Type B pancreatic cell (in vitro differentiated cells): ENCODE measurements around the gene MEGF11. TPM values are rescaled to one million over a fixed set of nuclear protein-coding genes. Genes with fewer than 3 reads are reported as not detected.
A peak's percentile ranks its signal among the peaks of the same experiment; 100 is the strongest.

Experiments used
- DNase-seq: peaks from one replicate; pipeline ENCODE4 v3.0.0; 2021; ENCODE audit warnings: mixed read lengths; ENCODE audit not compliant: unreplicated experiment; ENCODE audit errors: extremely low spot score
- H3K27ac Mint-ChIP-seq: 2 replicates; pipeline ENCODE4 v1.8.0; 2021; ENCODE audit warnings: mild to moderate bottlenecking, mixed read lengths
- H3K27me3 Mint-ChIP-seq: 2 replicates; pipeline ENCODE4 v1.8.0; 2021; ENCODE audit warnings: mixed read lengths
- H3K36me3 Mint-ChIP-seq: 2 replicates; pipeline ENCODE4 v1.8.0; 2021; ENCODE audit warnings: mixed read lengths
- H3K4me1 Mint-ChIP-seq: one replicate; pipeline ENCODE4 v1.8.0; 2021; ENCODE audit warnings: mixed read lengths; ENCODE audit not compliant: unreplicated experiment
- H3K4me3 Mint-ChIP-seq: 2 replicates; pipeline ENCODE4 v1.8.0; 2021; ENCODE audit warnings: mild to moderate bottlenecking, mixed read lengths
- H3K9me3 Mint-ChIP-seq: 2 replicates; pipeline ENCODE4 v1.8.0; 2021; ENCODE audit warnings: mixed read lengths
- total RNA-seq: library from RNA; stranded (reverse); gene quantifications from 2 replicates; pipeline ENCODE4 v1.2.1, GENCODE V29; 2021; ENCODE audit warnings: low replicate concordance
- TF ChIP-seq, protein P1 (sequence below): fragments of 200-600 bp; sonication (generic); conservative IDR thresholded peaks from 2 replicates; pipeline ENCODE4 v1.5.0; 2021; ENCODE audit warnings: antibody characterized with exemption, mild to moderate bottlenecking

The MEGF11 gene
- total RNA-seq, 1 donor from 2014 or later = 3.3 TPM

DNA sequence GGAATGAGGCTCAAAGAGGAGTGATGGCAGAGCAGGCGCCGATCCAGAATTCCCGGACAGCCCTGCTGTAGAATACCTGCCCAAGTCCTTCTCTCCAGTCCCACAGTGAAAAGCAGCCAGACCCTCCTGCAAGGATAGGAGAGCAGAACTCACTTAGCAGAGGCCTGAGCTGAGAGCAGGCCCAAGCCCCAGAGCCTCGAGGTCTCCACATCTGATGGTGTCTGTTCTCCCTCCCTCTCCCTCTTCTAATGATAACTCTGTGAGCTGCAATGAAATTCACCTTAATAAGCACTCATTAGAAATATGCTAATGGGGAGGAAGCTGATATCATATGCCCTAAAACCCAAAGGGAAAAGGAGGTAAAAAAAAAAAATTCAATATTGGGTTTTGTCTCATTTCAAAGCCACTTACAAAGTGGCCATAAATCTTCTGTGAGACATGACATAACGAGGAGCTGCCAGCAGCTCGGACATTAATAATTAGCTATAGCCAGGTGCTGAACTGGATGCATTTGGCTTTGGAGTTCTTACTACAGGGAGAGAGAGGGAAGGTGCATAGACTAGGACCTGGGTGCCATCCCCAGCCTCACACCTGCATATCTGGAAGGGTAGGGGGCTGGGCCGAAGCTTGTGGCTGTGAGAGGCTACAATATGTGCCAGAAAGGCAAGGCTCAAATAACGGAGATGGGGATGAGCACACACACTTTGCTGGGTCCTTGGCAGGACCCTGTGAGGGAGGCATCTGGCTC, 108.4 kb downstream of the MEGF11 start:
- Mint-ChIP-seq H3K4me3 (no peak overlapping the region), H3K27me3 (peaks cover 16% of the 10 kb centered on the region), H3K4me1 (peaks cover 5% of the 10 kb centered on the region), H3K9me3 (no peaks in the 10 kb centered on the region), H3K36me3 (no peaks in the 10 kb centered on the region), H3K27ac (no peak overlapping the region)
- TF ChIP-seq, protein P1, sequence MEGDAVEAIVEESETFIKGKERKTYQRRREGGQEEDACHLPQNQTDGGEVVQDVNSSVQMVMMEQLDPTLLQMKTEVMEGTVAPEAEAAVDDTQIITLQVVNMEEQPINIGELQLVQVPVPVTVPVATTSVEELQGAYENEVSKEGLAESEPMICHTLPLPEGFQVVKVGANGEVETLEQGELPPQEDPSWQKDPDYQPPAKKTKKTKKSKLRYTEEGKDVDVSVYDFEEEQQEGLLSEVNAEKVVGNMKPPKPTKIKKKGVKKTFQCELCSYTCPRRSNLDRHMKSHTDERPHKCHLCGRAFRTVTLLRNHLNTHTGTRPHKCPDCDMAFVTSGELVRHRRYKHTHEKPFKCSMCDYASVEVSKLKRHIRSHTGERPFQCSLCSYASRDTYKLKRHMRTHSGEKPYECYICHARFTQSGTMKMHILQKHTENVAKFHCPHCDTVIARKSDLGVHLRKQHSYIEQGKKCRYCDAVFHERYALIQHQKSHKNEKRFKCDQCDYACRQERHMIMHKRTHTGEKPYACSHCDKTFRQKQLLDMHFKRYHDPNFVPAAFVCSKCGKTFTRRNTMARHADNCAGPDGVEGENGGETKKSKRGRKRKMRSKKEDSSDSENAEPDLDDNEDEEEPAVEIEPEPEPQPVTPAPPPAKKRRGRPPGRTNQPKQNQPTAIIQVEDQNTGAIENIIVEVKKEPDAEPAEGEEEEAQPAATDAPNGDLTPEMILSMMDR = no peak
- DNase-seq = no peak

DNA sequence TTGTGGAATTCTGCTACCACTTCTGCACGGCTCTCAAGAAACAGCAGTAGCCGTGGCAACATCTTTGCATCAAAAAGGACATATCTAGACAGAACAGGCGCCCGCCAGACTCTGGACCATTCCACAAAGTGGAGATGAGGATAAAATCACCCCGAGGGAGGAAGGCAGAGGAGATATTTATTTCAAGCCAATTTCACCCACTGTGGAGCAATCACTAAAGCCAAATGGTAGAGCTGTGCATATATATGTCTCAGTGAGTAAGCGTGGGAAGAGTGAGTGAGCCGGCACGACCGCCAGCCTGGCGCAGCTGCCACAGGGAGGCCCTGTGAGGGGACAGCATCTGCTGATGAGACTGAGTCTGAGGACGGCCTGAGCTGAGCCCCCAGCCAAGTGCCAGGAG, 111.3 kb downstream of the MEGF11 start:
- TF ChIP-seq, protein P1 = no peak
- Mint-ChIP-seq H3K4me3 (no peak overlapping the region), H3K9me3 (no peaks in the 10 kb centered on the region), H3K27ac (no peak overlapping the region), H3K27me3 (peaks cover 10% of the 10 kb centered on the region), H3K4me1 (peaks cover 20% of the 10 kb centered on the region), H3K36me3 (no peaks in the 10 kb centered on the region)
- DNase-seq = no peak

DNA sequence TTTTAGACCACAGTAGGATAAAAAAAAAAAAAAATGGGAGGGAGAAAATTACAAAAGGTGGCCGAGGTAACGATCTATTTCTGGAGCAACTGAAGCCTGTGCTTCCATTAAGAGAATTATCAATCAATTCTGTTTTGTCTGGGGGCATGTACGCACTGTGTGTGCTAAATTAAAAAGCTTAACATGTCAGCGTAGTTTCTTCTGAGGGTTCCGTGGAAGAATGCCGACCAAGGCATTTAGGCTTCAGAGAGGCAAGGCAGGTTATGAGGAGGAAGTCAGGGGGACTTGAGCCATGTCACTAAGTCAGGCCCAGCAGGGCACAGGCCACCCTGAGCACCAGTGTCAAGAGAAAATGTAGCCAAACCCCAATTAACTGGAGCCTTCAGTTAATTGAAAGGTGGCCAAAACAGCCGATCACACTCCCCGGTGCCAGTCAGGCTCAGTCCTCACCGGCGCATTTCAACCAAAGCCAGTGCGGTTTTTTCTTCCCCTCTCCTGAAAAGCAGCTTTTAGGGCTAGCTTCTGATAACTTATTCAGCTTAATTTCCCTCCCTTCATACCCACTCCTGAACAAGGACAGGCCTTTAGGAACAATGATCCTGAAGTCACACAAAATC, 113.9 kb downstream of the MEGF11 start:
- no peak for DNase-seq
- no peaks in the 10 kb centered on the region for H3K36me3 Mint-ChIP-seq
- peaks cover 7% of the 10 kb centered on the region for H3K27me3 Mint-ChIP-seq
- peak overlapping the region; percentile 5 for H3K27ac Mint-ChIP-seq
- H3K9me3 Mint-ChIP-seq = no peaks in the 10 kb centered on the region
- H3K4me3 Mint-ChIP-seq = no peak overlapping the region
- peaks cover 15% of the 10 kb centered on the region for H3K4me1 Mint-ChIP-seq
- TF ChIP-seq, protein P1 = no peak

DNA sequence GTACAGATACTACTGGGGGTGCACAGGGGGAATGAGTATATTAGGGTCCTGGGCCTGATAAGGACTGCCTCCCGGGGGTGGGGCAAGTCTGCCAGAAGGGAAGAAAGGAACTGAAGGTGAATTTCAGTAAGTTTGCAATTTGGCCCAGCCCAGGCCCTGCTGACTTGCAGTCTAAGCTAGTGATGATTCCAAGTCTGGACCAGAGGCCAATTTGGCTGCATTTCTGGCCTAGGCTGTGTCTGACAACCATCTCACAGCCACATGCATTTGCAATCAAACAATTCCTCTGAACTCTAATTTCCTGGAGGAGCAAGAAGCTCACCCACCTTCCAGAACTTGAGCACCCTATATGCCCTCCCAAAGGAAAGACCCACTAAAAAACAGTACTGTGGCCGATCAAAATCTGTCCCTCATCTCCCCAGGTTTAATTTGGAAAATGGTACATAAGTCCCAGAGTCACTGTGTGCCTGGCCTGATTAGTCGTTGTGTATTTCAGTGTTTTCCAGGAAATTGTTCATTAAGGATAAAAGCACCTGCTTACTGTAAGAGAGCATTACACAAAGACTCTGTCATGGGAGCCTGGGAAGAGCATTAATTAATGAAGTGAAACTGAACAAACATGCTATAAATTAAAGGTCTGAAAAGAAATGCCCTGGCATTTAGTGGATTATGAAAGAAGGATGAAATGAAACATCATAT, 114.5 kb downstream of the MEGF11 start:
- no peak overlapping the region for H3K4me3 Mint-ChIP-seq
- peaks cover 19% of the 10 kb centered on the region for H3K4me1 Mint-ChIP-seq
- peak overlapping the region; percentile 5 for H3K27ac Mint-ChIP-seq
- no peak for DNase-seq
- no peaks in the 10 kb centered on the region for H3K36me3 Mint-ChIP-seq
- TF ChIP-seq, protein P1 = no peak
- H3K9me3 Mint-ChIP-seq = no peaks in the 10 kb centered on the region
- peaks cover 7% of the 10 kb centered on the region for H3K27me3 Mint-ChIP-seq

DNA sequence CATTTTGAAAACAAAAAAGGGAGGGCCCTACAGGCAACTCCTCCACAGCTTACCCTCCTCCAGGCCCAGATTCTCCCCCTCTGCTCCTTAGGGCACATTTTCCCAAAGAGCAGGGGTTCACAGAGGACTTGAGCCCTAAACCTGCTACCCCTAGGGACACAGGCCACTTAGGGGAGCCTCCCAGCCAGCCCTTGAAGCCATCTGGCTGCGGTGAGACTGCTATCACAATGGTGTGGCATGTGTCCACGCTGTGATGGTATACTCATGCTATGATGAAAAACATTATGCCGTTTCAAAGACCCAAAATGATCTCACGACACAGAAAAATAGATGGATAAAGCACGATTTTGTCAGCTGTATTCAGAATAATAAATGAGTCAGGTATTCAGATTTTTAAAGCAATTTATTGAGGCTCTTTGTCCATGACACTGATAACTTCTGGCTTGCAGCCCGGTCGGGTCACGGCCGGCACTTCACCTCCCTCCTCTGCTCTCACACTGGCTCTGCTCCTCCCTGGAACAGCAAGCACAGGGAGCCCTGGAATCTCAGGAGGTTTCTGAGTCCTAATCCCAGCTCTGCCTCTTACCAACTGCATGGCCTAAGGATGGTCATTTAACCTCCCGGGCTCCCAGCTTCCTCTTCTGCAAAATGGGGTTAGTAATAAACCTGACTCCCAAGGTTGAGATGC, 115.3 kb downstream of the MEGF11 start:
- Mint-ChIP-seq H3K27me3 (peaks cover 7% of the 10 kb centered on the region), H3K27ac (no peak overlapping the region), H3K4me1 (peaks cover 21% of the 10 kb centered on the region), H3K9me3 (no peaks in the 10 kb centered on the region), H3K4me3 (no peak overlapping the region), H3K36me3 (no peaks in the 10 kb centered on the region)
- no peak for DNase-seq
- TF ChIP-seq, protein P1 = no peak
